ENCODE results near the gene LRP1B.

Gene LRP1B

GRCh38 chr2:140643761-140644187, 1487.0 kb downstream of the LRP1B start:
- DNase-seq = no peak

GRCh38 chr2:140641163-140641562, 1489.7 kb downstream of the LRP1B start:
- no peak for DNase-seq

- DNase-seq = no peak
Measured at GRCh38 chr2:140639628-140640027, 1491.2 kb downstream of the LRP1B start.

- no peak for DNase-seq
Measured at GRCh38 chr2:140630557-140630956, 1500.3 kb downstream of the LRP1B start.

- no peak for DNase-seq
Measured at GRCh38 chr2:140627885-140628284, 1502.9 kb downstream of the LRP1B start.

- DNase-seq = no peak
Measured at GRCh38 chr2:140627136-140627535, 1503.7 kb downstream of the LRP1B start.

GRCh38 chr2:140624200-140624599, 1506.6 kb downstream of the LRP1B start:
- no peak for DNase-seq

- DNase-seq = peak in 1 of 2 experiments; percentile 8
Measured at GRCh38 chr2:140621583-140622362, 1509.0 kb downstream of the LRP1B start.

- DNase-seq = no peak
Measured at GRCh38 chr2:140604788-140605187, 1526.0 kb downstream of the LRP1B start.

- no peak for DNase-seq
Measured at GRCh38 chr2:140604096-140604495, 1526.7 kb downstream of the LRP1B start.

- no peak for DNase-seq
Measured at GRCh38 chr2:140603416-140603815, 1527.4 kb downstream of the LRP1B start.

- DNase-seq = no peak
Measured at GRCh38 chr2:140601801-140602200, 1529.0 kb downstream of the LRP1B start.

GRCh38 chr2:140601342-140601741, 1529.5 kb downstream of the LRP1B start:
- DNase-seq = no peak

- no peak for DNase-seq
Measured at GRCh38 chr2:140600116-140600515, 1530.7 kb downstream of the LRP1B start.

GRCh38 chr2:140597836-140598235, 1533.0 kb downstream of the LRP1B start:
- DNase-seq = no peak

- DNase-seq = no peak
Measured at GRCh38 chr2:140597205-140597604, 1533.6 kb downstream of the LRP1B start.

GRCh38 chr2:140596447-140596846, 1534.4 kb downstream of the LRP1B start:
- DNase-seq = no peak

GRCh38 chr2:140595107-140595506, 1535.7 kb downstream of the LRP1B start:
- DNase-seq = no peak

GRCh38 chr2:140593132-140593531, 1537.7 kb downstream of the LRP1B start:
- no peak for DNase-seq

- DNase-seq = no peak
Measured at GRCh38 chr2:140589696-140590095, 1541.1 kb downstream of the LRP1B start.

GRCh38 chr2:140589273-140589672, 1541.5 kb downstream of the LRP1B start:
- DNase-seq = no peak

- DNase-seq = no peak
Measured at GRCh38 chr2:140586379-140586778, 1544.4 kb downstream of the LRP1B start.

GRCh38 chr2:140585016-140585415, 1545.8 kb downstream of the LRP1B start:
- no peak for DNase-seq

GRCh38 chr2:140584471-140584870, 1546.3 kb downstream of the LRP1B start:
- no peak for DNase-seq

GRCh38 chr2:140580532-140581151, 1550.2 kb downstream of the LRP1B start:
- no peak for DNase-seq
